Activated naive CD4-positive, alpha-beta T cell treated with Interleukin-2 at 50 U/mL for 16 hours (primary cell): Measurements from ENCODE around the gene HMGXB3.

Experiments used
- DNase-seq: peaks from one replicate; pipeline ENCODE4 v3.0.0-alpha.2; 2020

The HMGXB3 gene

DNA sequence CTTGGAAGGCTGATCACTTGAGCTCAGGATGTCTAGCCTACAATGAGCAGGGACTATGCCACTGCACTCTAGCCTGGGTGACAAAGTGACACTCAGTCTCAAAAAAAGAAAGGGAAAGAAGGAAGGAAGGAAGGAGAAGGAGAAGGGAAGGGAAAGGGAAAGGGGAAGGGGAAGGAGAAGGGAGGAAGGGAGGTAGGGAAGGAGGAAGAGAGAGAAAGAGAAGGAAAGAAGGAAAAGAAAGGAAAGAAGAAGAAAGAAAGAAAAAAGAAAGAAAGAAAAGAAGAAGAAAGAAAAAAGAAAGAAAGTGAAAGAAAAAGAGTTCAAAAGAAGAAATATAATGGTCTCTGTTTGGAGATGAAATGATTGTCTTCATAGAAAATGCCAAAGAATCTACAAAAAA lies 96.6 kb downstream of the HMGXB3 start:
- DNase-seq, result no peak

GRCh38 chr5:150101023-150101422 lies 100.5 kb downstream of the HMGXB3 start:
- no peak for DNase-seq
